Cardiac fibroblast (primary cell): ENCODE data around the gene RFX1.
"Not testable (repeated sequence)": the region's sequence is repeated elsewhere in the genome, so short reads cannot be mapped to it uniquely, and the experiment has no call there.

ENCODE experiments used
- DNase-seq, 2 donors: peaks; one replicate each; pipeline versions ENCODE4 v3.0.0 to v3.0.0-alpha.2; 2010; ENCODE audit warnings: low read depth in 2 of 2
- H3K4me3 ChIP-seq, 2 donors: replicated peaks in 1 of 2; 1 replicate in 1 of 2; 2 replicates in 1 of 2; pipeline ENCODE4 v1.5.1; 2011; ENCODE audit warnings: low read depth in 2 of 2, low read length in 2 of 2, mild to moderate bottlenecking in 2 of 2, moderate library complexity in 1 of 2
- TF ChIP-seq, protein P1 (sequence below): IDR thresholded peaks from one replicate; pipeline ENCODE4 v1.5.1; 2011; ENCODE audit warnings: low read depth, mild to moderate bottlenecking, low read length, inconsistent platforms

The RFX1 gene

DNA sequence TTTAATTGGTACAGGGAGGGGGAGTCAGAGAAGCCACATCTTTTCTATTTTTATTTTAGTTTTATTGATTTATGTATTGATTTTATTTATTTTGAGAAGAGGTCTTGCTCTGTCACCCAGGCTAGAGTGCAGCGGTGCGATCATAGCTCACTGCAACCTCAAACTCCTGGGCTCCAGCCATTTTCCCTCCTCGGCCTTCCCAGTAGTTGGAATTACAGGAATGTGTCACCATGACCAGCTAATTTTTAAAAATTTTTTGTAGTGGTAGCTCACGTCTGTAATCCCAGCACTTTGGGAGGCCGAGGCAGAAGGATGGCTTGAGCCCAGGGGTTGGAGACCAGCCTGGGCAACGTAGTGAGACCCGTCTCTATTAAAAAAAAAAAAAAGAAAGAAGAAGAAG is 29.6 kb upstream of the RFX1 start:
- DNase-seq = peak in 1 of 2 donors; percentile 24
- TF ChIP-seq, protein P1, sequence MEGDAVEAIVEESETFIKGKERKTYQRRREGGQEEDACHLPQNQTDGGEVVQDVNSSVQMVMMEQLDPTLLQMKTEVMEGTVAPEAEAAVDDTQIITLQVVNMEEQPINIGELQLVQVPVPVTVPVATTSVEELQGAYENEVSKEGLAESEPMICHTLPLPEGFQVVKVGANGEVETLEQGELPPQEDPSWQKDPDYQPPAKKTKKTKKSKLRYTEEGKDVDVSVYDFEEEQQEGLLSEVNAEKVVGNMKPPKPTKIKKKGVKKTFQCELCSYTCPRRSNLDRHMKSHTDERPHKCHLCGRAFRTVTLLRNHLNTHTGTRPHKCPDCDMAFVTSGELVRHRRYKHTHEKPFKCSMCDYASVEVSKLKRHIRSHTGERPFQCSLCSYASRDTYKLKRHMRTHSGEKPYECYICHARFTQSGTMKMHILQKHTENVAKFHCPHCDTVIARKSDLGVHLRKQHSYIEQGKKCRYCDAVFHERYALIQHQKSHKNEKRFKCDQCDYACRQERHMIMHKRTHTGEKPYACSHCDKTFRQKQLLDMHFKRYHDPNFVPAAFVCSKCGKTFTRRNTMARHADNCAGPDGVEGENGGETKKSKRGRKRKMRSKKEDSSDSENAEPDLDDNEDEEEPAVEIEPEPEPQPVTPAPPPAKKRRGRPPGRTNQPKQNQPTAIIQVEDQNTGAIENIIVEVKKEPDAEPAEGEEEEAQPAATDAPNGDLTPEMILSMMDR = no peak
- H3K4me3 ChIP-seq = no peak overlapping the region

DNA sequence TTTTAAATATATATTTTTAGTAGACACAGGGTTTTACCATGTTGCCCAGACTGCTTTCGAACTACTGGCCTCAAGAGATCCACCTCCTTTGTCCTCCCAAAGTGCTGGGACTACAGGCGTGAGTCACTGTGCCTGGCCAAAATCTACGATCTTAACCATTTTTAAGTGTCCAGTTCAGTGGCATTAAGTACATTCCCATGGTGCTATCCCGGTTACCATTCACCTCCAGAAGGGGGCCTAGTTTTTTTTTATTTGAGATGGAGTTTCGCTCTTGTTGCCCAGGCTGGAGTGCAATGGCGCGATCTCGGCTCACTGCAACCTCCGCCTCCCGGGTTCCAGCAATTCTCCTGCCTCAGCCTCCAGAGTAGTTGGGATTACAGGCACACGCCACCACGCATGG is 29.0 kb upstream of the RFX1 start:
- not testable (repeated sequence) for H3K4me3 ChIP-seq, DNase-seq

DNA sequence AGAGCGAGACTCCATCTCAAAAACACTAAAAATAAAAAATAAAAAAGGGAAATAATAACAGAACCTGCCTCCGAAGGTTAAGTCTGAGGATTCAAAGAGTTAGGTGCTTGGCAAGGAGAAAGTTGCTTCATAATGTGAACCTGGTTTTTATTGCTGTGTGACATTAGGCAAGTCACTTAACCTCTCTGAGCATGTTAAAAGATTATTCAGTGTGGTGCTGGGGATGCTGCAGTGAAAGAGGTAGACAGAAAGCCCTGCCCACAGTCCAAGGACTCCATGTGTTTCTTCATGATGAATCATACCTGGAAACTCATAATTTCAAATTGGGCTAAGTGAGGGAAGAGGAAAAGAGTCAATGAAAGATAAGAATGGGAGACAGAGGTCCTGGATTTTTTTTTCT is 27.8 kb upstream of the RFX1 start:
- no peak overlapping the region for H3K4me3 ChIP-seq
- TF ChIP-seq, protein P1 = no peak
- no peak for DNase-seq

DNA sequence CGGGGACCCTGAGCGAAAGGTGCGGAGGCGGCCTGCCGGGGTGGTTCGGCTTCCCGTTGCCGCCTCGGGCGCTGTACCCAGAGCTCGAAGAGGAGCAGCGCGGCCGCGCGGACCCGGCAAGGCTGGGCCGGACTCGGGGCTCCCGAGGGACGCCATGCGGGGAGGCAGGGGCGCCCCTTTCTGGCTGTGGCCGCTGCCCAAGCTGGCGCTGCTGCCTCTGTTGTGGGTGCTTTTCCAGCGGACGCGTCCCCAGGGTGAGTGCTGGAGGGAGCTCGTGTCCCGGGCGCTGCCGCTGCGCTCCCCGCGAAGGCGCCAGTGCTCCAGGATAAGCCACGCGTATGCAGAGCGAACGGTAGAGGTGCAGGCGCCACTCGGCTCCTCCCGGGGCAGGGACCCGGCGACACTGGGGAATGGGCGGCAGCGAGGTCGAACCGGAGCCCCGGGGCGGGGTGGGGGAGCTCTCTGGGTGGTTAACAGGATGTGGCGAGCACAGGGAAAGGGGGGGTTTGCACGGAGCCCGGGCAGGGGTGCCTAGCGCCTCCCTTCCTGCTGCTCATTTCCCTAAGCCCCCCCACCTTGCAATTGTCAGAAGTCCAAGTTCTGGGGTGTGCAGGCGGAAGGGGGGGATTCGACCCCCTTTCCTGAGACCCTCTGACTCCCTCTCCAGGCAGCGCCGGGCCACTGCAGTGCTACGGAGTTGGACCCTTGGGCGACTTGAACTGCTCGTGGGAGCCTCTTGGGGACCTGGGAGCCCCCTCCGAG is 25.8 kb upstream of the RFX1 start, which contains the start of gene IL27RA:
Gene IL27RA (plus strand): TSS at position 44 of the 762 bp plus-strand sequence. CDS start 111 bp downstream, at position 155.
- DNase-seq = peak; percentile 43 to 50
- peak within 1 kb of the TSS; percentile 66 to 69 for H3K4me3 ChIP-seq
- TF ChIP-seq, protein P1 = peak; percentile 82

DNA sequence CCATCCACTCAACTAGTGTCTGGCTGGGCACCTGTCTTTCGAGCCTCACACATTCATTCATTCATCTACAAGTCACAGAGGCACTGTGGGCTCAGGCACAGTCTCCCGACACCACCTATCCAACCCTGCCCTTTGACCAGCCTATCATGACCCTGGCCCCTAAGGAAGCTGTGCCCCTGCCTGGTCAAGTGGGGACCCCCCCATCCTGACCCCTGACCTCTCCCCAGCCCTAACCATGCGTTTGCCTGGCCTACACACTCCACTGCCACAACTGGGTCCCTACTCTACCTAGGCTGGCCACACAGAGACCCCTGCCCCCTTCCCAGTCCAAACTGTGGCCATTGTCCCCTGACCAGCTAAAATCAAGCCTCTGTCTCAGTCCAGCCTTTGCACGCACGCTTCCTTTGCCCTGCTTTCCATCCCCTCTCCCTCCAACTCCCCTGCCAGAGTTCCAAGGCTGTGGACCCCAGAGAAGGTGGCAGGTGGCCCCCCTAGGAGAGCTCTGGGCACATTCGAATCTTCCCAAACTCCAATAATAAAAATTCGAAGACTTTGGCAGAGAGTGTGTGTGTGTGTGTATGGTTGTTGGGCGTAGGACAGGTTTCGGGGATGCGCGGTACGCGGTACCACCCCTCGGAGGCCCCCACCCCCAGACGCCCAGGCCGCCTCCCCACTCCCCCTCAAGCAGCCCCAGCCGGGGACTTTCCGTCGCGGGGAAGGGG is 25.0 kb upstream of the RFX1 start:
- H3K4me3 ChIP-seq = peak overlapping the region; percentile 66 to 69
- DNase-seq = no peak
- TF ChIP-seq, protein P1 = no peak

DNA sequence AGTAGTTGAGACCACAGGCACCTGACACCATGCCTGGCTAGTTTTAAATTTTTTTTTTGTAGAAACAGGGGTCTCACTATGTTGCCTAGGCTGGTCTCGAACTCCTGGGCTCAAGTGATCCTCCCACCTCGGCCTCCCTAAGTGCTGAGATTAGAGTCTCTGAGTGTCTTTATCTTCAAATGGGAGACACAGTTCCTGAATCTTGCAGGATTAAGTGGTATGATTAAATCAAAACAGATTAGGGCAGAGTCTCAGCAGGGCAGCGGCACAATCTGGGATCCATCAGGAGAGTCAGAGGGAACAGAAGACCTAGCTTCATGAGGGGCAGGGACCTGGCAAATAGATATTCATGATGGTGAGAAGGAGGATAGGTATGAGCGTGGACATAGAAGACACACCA is 22.8 kb upstream of the RFX1 start:
- TF ChIP-seq, protein P1 = no peak
- no peak overlapping the region for H3K4me3 ChIP-seq
- no peak for DNase-seq

DNA sequence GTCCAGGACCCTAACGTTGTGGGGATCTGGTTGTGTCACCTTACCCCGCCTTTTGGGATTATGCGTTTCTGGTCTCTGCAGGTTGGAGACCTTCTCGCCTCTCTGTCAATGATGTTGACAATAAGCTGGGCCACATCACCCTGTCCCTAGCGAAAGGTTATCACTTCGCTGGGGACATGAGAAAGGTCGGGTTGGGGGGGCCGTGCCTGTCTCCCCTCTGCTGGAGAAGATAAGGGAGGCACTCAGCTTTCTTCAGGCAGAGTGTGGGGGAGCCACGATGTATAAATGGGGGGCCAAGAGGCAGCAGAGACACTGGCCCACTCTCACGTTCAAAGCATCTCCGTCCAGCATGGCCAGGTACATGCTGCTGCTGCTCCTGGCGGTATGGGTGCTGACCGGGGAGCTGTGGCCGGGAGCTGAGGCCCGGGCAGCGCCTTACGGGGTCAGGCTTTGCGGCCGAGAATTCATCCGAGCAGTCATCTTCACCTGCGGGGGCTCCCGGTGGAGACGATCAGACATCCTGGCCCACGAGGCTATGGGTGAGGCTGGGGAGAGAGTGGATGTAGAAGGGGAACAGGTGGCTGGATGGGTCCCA is 21.8 kb upstream of the RFX1 start, which contains the start of gene RLN3:
Gene RLN3 (plus strand): TSS at position 293 of the 595 bp plus-strand sequence. CDS start 57 bp downstream, at position 350.
- TF ChIP-seq, protein P1 = no peak
- no peak for DNase-seq
- H3K4me3 ChIP-seq = no peak within 1 kb of the TSS

DNA sequence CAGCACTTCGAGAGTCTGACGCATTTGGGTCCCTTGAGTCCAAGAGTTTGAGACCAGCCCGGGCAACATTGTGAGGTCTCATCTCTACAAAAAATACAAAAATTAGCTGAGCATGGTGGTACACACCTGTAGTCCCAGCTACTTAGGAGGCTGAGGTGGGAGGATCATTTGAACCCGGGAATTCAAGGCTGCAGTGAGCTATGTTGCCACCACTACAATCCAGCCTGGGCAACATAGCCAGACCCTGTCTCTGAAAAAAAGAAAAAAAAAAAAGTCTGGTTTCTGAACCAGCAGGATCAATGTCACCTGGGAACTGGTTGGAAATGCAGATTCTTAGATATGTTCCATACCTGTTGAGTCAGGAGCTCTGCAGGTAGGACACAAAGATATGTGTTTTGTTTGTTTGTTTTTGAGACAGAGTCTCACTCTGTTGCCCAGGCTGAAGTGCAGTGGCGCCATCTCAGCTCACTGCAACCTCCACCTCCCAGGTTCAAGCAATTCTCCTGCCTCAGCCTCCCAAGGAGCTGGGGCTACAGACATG is 20.6 kb upstream of the RFX1 start:
- not testable (repeated sequence) for DNase-seq, H3K4me3 ChIP-seq
